ENCODE data around the gene HNRNPR.

Gene HNRNPR

DNA sequence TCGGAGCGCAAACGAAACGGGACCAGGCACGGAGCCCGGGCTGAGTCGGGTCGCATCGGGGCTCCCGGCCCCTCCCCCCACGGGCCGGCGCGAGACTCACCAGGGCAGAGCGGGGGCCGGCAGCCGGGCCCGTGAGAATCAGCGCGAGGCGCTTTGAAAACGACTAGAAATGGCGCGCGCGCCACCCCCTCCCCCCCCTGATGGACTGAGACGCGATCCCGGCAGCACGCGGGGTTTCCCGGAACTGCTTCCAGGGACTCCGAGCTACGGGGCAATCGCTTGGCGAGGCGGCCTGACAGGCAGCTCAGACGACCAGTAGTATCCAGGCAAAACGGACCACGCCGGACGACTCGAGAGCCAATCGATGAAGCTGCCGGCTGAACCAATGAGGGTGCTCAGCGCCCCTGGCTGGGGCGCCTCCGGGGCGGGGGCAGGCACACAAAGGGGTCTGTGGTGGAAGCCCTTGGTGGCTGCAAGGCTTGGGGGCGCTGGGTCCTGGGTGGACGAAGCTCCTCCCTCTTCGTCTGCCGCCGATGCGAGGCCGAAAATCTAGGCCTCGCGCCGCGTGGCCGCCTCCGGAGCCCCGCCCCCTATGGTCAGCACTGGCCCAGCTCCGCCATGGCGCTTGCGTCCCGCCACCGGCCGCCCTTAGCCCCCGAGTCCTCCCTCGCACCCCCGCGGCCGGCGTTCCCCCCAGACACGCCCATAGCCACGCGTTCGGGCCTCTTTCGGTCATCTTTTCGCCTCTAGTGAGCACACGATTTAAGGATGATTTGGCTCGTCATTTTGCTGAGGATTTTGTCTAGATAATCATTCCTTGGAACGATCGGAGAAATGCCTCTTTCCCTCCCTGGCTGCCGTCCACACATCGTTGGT is at the start of gene HNRNPR:
Gene HNRNPR (minus strand): TSS at position 174 of the 876 bp plus-strand sequence. CDS start 3,276 bp downstream, outside the sequence.
- Histone ChIP-seq H3K27me3 (ENCODE audit: control insufficient read depth in 5 of 5, insufficient read depth in 4 of 5, low read length in 5 of 5) (no peaks in the 10 kb centered on the region), H3K4me3 (ENCODE audit: low read depth in 1 of 5, low read length in 5 of 5) (peak within 1 kb of the TSS; percentile 67 to 85 (median 76)), H3K9ac (ENCODE audit: low read length in 5 of 5) (peak within 1 kb of the TSS; percentile 79 to 95 (median 91)), H3K27ac (ENCODE audit: low read depth, low read length) (peak within 1 kb of the TSS; percentile 96), H3K36me3 (ENCODE audit: control insufficient read depth in 5 of 5, insufficient read depth in 5 of 5, low read length in 5 of 5) (no peaks in the 10 kb centered on the region), H3K4me1 (ENCODE audit: control insufficient read depth in 5 of 5, insufficient read depth in 5 of 5, low read length in 5 of 5) (peaks cover 0 to 44% (median 42%) of the 10 kb centered on the region in 5 donors), H3K9me3 (ENCODE audit: control insufficient read depth in 5 of 5, low read length in 5 of 5) (no peaks in the 10 kb centered on the region)

- Histone ChIP-seq H3K9ac (ENCODE audit: low read length in 5 of 5) (peak overlapping the region in 3 of 5 donors; percentile 43 to 49 (median 47)), H3K27ac (ENCODE audit: low read depth, low read length) (peak overlapping the region; percentile 81), H3K36me3 (ENCODE audit: control insufficient read depth in 5 of 5, insufficient read depth in 5 of 5, low read length in 5 of 5) (peaks cover 0 to 11% (median 5%) of the 10 kb centered on the region in 5 donors), H3K4me1 (ENCODE audit: control insufficient read depth in 5 of 5, insufficient read depth in 5 of 5, low read length in 5 of 5) (peaks cover 8 to 27% (median 25%) of the 10 kb centered on the region in 5 donors), H3K9me3 (ENCODE audit: control insufficient read depth in 5 of 5, low read length in 5 of 5) (no peaks in the 10 kb centered on the region), H3K4me3 (ENCODE audit: low read depth in 1 of 5, low read length in 5 of 5) (no peak overlapping the region), H3K27me3 (ENCODE audit: control insufficient read depth in 5 of 5, insufficient read depth in 4 of 5, low read length in 5 of 5) (no peaks in the 10 kb centered on the region)
Observed at GRCh38 chr1:23393706-23394105, 49.6 kb upstream of the HNRNPR start.

DNA sequence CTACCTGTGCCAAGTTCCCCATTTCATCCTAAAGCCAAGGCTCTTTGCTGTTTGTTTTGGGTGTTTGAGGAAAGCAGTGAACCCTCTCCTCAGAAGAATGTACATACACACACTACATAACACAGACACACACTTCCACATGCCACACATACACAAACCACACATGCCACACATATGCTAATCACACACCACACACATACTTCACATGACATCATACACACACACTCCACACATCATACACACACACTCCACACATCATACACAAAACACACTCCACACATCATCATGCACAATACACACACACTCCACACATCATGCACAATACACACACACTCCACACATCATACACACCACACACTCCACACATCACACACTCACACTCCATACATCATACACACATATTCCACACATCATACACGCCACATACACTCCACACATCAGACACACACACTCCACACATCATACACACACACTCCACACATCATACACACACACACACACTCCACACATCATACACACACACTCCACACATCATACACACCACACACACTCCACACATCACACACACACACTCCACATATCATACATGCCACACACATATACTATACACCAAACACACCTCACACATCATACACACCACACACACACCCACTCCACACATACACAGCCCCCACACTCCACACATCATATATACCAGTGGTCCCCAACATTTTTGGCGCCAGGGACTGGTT is 48.2 kb upstream of the HNRNPR start:
- Histone ChIP-seq H3K9me3 (ENCODE audit: control insufficient read depth in 5 of 5, low read length in 5 of 5) (no peaks in the 10 kb centered on the region), H3K36me3 (ENCODE audit: control insufficient read depth in 5 of 5, insufficient read depth in 5 of 5, low read length in 5 of 5) (peaks cover 0 to 6% (median 4%) of the 10 kb centered on the region in 5 donors), H3K9ac (ENCODE audit: low read length in 5 of 5) (no peak overlapping the region), H3K4me3 (ENCODE audit: low read depth in 1 of 5, low read length in 5 of 5) (no peak overlapping the region), H3K27me3 (ENCODE audit: control insufficient read depth in 5 of 5, insufficient read depth in 4 of 5, low read length in 5 of 5) (no peaks in the 10 kb centered on the region), H3K27ac (ENCODE audit: low read depth, low read length) (no peak overlapping the region), H3K4me1 (ENCODE audit: control insufficient read depth in 5 of 5, insufficient read depth in 5 of 5, low read length in 5 of 5) (peaks cover 8 to 27% (median 25%) of the 10 kb centered on the region in 5 donors)

DNA sequence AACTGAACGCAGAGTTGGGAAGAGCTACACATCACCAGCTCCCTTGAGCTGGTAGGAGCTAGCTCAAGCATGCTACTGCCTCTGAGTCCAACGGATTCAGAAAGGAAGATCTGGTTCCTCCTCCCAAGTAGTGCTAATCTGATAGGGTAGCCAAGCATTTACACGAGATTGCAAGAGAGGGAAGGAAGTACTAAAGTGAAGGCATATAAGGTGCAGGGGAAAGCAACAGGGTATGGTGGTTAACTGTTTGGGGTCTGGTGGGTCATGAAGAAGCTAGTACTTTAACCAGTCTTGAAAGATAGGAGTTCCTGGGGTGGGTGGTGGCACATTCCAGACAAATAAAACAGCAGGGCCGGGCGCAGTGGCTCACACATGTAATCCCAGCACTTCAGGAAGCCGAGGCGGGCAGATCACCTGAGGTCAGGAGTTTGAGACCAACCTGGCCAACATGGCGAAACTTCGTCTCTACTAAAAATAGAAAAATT is 45.8 kb upstream of the HNRNPR start:
- H3K27me3 ChIP-seq (ENCODE audit: control insufficient read depth in 5 of 5, insufficient read depth in 4 of 5, low read length in 5 of 5): no peaks in the 10 kb centered on the region
- no peak overlapping the region for H3K4me3 ChIP-seq (ENCODE audit: low read depth in 1 of 5, low read length in 5 of 5)
- no peak overlapping the region for H3K9ac ChIP-seq (ENCODE audit: low read length in 5 of 5)
- H3K9me3 ChIP-seq (ENCODE audit: control insufficient read depth in 5 of 5, low read length in 5 of 5): no peaks in the 10 kb centered on the region
- peaks cover 6 to 26% (median 19%) of the 10 kb centered on the region in 5 donors for H3K4me1 ChIP-seq (ENCODE audit: control insufficient read depth in 5 of 5, insufficient read depth in 5 of 5, low read length in 5 of 5)
- no peak overlapping the region for H3K27ac ChIP-seq (ENCODE audit: low read depth, low read length)
- H3K36me3 ChIP-seq (ENCODE audit: control insufficient read depth in 5 of 5, insufficient read depth in 5 of 5, low read length in 5 of 5): peaks cover 0 to 7% (median 2%) of the 10 kb centered on the region in 5 donors

DNA sequence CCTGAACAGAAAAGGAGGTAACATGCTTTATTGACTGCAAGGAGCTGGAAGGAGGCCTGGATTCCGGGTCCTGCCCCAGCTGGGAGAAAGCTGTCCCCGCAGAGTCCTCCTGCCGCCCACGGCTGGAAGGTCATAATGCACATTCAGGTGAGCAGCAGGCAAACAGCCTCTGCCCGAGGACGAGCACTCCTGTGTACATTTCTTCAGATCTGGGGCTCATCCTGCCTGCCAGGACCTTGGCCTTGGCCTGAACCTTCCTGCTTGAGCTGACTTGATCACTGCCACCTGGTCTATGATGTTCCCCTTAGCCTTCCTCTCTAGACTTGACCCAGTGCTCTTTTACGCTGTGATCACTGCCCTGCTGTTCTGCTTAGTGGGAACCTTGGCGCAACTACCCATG is 43.4 kb upstream of the HNRNPR start:
- Histone ChIP-seq H3K9me3 (ENCODE audit: control insufficient read depth in 5 of 5, low read length in 5 of 5) (no peaks in the 10 kb centered on the region), H3K36me3 (ENCODE audit: control insufficient read depth in 5 of 5, insufficient read depth in 5 of 5, low read length in 5 of 5) (peaks cover 0 to 7% (median 6%) of the 10 kb centered on the region in 5 donors), H3K4me1 (ENCODE audit: control insufficient read depth in 5 of 5, insufficient read depth in 5 of 5, low read length in 5 of 5) (peaks cover 6 to 21% (median 11%) of the 10 kb centered on the region in 5 donors), H3K9ac (ENCODE audit: low read length in 5 of 5) (no peak overlapping the region), H3K27me3 (ENCODE audit: control insufficient read depth in 5 of 5, insufficient read depth in 4 of 5, low read length in 5 of 5) (no peaks in the 10 kb centered on the region), H3K27ac (ENCODE audit: low read depth, low read length) (no peak overlapping the region), H3K4me3 (ENCODE audit: low read depth in 1 of 5, low read length in 5 of 5) (no peak overlapping the region)

- no peak overlapping the region for H3K4me3 ChIP-seq (ENCODE audit: low read depth in 1 of 5, low read length in 5 of 5)
- peaks cover 6 to 21% (median 11%) of the 10 kb centered on the region in 5 donors for H3K4me1 ChIP-seq (ENCODE audit: control insufficient read depth in 5 of 5, insufficient read depth in 5 of 5, low read length in 5 of 5)
- no peak overlapping the region for H3K9ac ChIP-seq (ENCODE audit: low read length in 5 of 5)
- H3K27ac ChIP-seq (ENCODE audit: low read depth, low read length): no peak overlapping the region
- peaks cover 0 to 12% (median 6%) of the 10 kb centered on the region in 5 donors for H3K36me3 ChIP-seq (ENCODE audit: control insufficient read depth in 5 of 5, insufficient read depth in 5 of 5, low read length in 5 of 5)
- H3K9me3 ChIP-seq (ENCODE audit: control insufficient read depth in 5 of 5, low read length in 5 of 5): no peaks in the 10 kb centered on the region
- no peaks in the 10 kb centered on the region for H3K27me3 ChIP-seq (ENCODE audit: control insufficient read depth in 5 of 5, insufficient read depth in 4 of 5, low read length in 5 of 5)
Observed at GRCh38 chr1:23385119-23385621, 41.1 kb upstream of the HNRNPR start.

DNA sequence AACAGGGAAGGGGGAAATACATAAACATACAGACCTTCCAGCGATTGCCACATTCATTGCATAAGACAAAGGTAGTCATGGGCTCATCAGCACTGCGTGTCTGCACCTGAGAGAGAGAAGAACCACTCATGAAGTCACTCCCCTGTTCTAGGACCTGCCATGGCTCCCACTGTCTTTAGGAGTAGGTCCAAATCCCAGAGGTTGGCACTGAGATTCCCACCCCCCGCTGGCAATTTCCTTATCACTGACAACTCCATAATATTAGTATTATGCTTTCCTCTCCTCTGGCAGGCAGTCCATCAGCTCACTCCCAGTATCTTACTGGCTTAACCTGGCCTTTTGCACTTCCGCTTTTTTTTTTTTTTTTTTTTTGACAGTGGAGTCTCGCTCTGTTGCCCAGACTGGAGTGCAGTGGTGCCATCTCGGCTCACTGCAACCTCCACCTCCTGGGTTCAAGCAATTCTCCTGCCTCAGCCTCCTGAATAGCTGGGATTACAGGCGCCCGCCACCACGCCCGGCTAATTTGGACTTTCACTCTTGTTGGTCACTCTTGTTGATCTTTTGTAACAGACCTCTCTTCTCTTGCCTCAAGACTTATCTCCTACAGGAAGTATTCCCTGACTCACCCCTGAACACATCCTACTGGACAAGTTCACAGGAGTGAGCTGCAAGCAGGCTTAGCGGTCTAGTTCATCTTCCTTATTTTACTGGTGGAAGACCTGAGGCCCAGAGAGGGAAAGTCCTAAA is 40.4 kb upstream of the HNRNPR start:
- Histone ChIP-seq H3K4me3 (ENCODE audit: low read depth in 1 of 5, low read length in 5 of 5) (no peak overlapping the region), H3K36me3 (ENCODE audit: control insufficient read depth in 5 of 5, insufficient read depth in 5 of 5, low read length in 5 of 5) (peaks cover 0 to 10% (median 6%) of the 10 kb centered on the region in 5 donors), H3K27me3 (ENCODE audit: control insufficient read depth in 5 of 5, insufficient read depth in 4 of 5, low read length in 5 of 5) (no peaks in the 10 kb centered on the region), H3K9me3 (ENCODE audit: control insufficient read depth in 5 of 5, low read length in 5 of 5) (no peaks in the 10 kb centered on the region), H3K27ac (ENCODE audit: low read depth, low read length) (no peak overlapping the region), H3K9ac (ENCODE audit: low read length in 5 of 5) (no peak overlapping the region), H3K4me1 (ENCODE audit: control insufficient read depth in 5 of 5, insufficient read depth in 5 of 5, low read length in 5 of 5) (peaks cover 6 to 21% (median 11%) of the 10 kb centered on the region in 5 donors)

DNA sequence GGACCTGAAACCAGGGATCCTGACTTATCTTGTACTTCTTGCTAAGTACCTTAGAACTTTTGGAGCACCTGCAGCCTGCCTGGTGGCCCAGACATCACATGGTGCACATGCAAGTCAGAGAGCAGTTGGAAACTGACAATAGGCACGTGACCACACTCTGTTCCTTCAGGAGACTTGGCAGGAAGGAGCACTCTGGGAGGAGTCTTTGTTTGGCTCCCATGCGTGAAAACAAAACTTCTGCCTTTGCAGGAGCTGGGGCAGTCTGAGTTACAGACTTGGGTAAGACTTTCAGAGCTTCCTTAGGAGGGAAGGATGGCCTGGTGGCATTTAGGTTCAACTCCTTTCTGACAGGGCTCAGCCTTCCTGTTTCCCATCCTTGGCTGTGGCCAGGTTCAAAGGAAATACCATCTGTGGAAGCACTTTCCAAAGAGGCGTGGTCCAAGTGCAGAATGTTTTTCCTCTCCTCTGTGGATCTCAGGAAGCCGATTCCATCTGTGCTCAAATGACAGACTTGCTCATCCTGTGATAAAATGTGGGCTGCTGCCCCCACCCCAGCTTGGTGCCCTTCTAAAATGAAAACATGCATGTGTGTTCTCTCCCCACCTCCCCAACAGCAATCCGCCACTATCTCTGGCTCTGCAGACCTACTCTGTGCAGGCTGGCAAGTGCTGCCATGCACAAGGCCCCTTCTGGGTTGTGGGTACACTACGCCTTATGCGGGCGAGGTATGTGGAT is 39.7 kb upstream of the HNRNPR start:
- Histone ChIP-seq H3K27me3 (ENCODE audit: control insufficient read depth in 5 of 5, insufficient read depth in 4 of 5, low read length in 5 of 5) (no peaks in the 10 kb centered on the region), H3K9me3 (ENCODE audit: control insufficient read depth in 5 of 5, low read length in 5 of 5) (no peaks in the 10 kb centered on the region), H3K36me3 (ENCODE audit: control insufficient read depth in 5 of 5, insufficient read depth in 5 of 5, low read length in 5 of 5) (peaks cover 0 to 10% (median 6%) of the 10 kb centered on the region in 5 donors), H3K27ac (ENCODE audit: low read depth, low read length) (no peak overlapping the region), H3K9ac (ENCODE audit: low read length in 5 of 5) (no peak overlapping the region), H3K4me3 (ENCODE audit: low read depth in 1 of 5, low read length in 5 of 5) (no peak overlapping the region), H3K4me1 (ENCODE audit: control insufficient read depth in 5 of 5, insufficient read depth in 5 of 5, low read length in 5 of 5) (peaks cover 6 to 21% (median 16%) of the 10 kb centered on the region in 5 donors)
